BJ (cell line): Measurements from ENCODE around the gene ZNF438. TPM values are rescaled to one million over a fixed set of nuclear protein-coding genes. Genes with fewer than 3 reads are reported as not detected.

Experiments
- CTCF ChIA-PET: fragments of 350-600 bp; formaldehyde crosslinking; extraction: SDS; loops from one replicate; lab custom pipeline; 2021; ENCODE audit warnings: antibody characterized with exemption, inconsistent platforms; lab: Yijun Ruan, JAX
- POLR2A ChIA-PET: fragments of 300-600 bp; sonication (Branson Sonifier 250); formaldehyde crosslinking; extraction: SDS; loops from one replicate; lab custom pipeline; 2021; ENCODE audit warnings: antibody characterized with exemption; lab: Charles Lee
- DNase-seq: peaks from one replicate; pipeline ENCODE4 v3.0.0-alpha.2; 2011; ENCODE audit warnings: low read depth
- H3K27me3 ChIP-seq: 2 replicates; pipeline ENCODE4 v1.6.0; 2011; ENCODE audit warnings: low read length; ENCODE audit not compliant: control insufficient read depth, insufficient read depth
- H3K36me3 ChIP-seq: 2 replicates; pipeline ENCODE4 v1.5.1; 2011; ENCODE audit warnings: low read length; ENCODE audit not compliant: control insufficient read depth, insufficient read depth
- H3K4me3 ChIP-seq: 2 replicates; pipeline ENCODE4 v1.5.1; 2011; ENCODE audit warnings: low read depth, mild to moderate bottlenecking, control low read depth, low read length
- CTCF ChIP-seq: IDR thresholded peaks from 2 replicates; pipeline ENCODE4 v1.5.1; 2011; ENCODE audit warnings: low read depth, mild to moderate bottlenecking, control low read depth, inconsistent platforms, low read length, moderate library complexity; ENCODE audit not compliant: insufficient read depth
- polyA minus RNA-seq: library from RNA; depleted of rRNA, polyadenylated mRNA; stranded (reverse); fragments of >200 nt; gene quantifications from 2 replicates; pipeline ENCODE4 v1.2.3, GENCODE V29; 2011; rRNA and poly(A)+ RNA removed
- polyA plus RNA-seq: library from polyadenylated mRNA; depleted of rRNA; stranded (reverse); fragments of >200 nt; gene quantifications from 2 replicates; pipeline ENCODE4 v1.2.3, GENCODE V29; 2011; rRNA removed

Gene ZNF438, protein sequence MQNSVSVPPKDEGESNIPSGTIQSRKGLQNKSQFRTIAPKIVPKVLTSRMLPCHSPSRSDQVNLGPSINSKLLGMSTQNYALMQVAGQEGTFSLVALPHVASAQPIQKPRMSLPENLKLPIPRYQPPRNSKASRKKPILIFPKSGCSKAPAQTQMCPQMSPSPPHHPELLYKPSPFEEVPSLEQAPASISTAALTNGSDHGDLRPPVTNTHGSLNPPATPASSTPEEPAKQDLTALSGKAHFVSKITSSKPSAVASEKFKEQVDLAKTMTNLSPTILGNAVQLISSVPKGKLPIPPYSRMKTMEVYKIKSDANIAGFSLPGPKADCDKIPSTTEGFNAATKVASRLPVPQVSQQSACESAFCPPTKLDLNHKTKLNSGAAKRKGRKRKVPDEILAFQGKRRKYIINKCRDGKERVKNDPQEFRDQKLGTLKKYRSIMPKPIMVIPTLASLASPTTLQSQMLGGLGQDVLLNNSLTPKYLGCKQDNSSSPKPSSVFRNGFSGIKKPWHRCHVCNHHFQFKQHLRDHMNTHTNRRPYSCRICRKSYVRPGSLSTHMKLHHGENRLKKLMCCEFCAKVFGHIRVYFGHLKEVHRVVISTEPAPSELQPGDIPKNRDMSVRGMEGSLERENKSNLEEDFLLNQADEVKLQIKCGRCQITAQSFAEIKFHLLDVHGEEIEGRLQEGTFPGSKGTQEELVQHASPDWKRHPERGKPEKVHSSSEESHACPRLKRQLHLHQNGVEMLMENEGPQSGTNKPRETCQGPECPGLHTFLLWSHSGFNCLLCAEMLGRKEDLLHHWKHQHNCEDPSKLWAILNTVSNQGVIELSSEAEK
- polyA plus RNA-seq = 3.7 and 4.1 TPM in 2 replicates
- polyA minus RNA-seq = 3.1 and 4.6 TPM in 2 replicates

DNA sequence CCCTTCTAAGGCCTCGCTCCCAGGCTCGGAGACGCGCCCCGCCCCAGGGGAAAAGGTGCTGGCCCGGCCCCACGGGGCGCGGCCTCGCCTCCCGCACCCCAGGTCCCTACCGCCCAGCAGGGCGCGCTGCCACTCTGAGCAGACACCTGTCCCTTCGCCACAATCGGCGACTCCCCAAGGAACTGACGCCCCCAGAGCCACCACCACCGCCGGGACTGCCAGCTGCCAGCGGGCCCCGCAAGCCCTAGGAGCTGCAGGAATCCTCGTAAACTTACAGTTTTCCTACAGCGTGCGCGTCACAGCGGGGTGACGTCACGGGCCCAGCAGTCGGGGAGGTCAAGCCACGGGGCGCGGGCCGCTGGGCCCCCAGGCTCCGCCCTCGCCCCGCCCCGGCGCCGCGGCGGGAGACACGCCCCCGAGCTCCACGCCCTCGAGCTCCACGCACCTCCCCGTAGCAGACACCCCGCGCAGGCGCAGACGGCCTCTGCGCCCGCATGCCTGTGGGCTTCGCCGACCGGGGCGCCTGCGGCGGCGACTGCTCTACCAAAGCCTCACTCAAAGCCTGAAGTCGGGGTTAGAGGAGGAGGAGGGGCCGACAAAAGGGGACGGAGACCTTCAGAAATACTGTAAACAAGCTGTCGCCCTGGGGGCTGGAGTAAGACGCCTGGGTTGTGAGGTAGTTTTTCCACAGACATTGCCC is at the start of gene ZNF438:
TSS of gene ZNF438 (minus strand) at position 308 of the 700 bp plus-strand sequence. CDS start 154,831 bp downstream, outside the sequence.
- CTCF ChIA-PET = interaction anchor here (0.6 to 2.1 kb wide), 10 partner anchors 8 to 776 kb away, joined by 3 to 9 read pairs (median 3); no protein-coding TSS in a partner anchor
- H3K36me3 ChIP-seq = no peaks in the 10 kb centered on the region
- TF ChIP-seq CTCF = peak; percentile 53
- no peaks in the 10 kb centered on the region for H3K27me3 ChIP-seq
- DNase-seq = peak; percentile 83
- POLR2A ChIA-PET = interaction anchor here (0.5 to 1.1 kb wide), 10 partner anchors 16 to 295 kb away, joined by 3 to 10 read pairs (median 4); no protein-coding TSS in a partner anchor
- peak within 1 kb of the TSS; percentile 52 for H3K4me3 ChIP-seq

GRCh38 chr10:31076610-31076988 is 44.9 kb upstream of the ZNF438 start:
- CTCF ChIA-PET = interaction anchor here (1.3 kb wide), 1 partner anchor 14 kb away, joined by 3 read pairs; no protein-coding TSS in a partner anchor
- POLR2A ChIA-PET = interaction anchor here (1.1 kb wide), 1 partner anchor 41 kb away, joined by 3 read pairs; no protein-coding TSS in a partner anchor
- no peak for TF ChIP-seq CTCF

GRCh38 chr10:31075881-31076609 is 44.4 kb upstream of the ZNF438 start:
- Histone ChIP-seq H3K4me3 (no peak overlapping the region), H3K27me3 (no peaks in the 10 kb centered on the region), H3K36me3 (no peaks in the 10 kb centered on the region)
- ChIA-PET POLR2A (interaction anchor here (0.5 to 1.1 kb wide), 2 partner anchors 42 to 738 kb away, joined by 3 to 4 read pairs; no protein-coding TSS in a partner anchor), CTCF (interaction anchor here (0.9 to 1.3 kb wide), 3 partner anchors 13 to 324 kb away, joined by 3 read pairs; no protein-coding TSS in a partner anchor)
- no peak for DNase-seq
- no peak for TF ChIP-seq CTCF

More at GRCh38 chr10:31076610-31076988, 44.9 kb upstream of the ZNF438 start:
- no peaks in the 10 kb centered on the region for H3K36me3 ChIP-seq
- DNase-seq = no peak
- no peaks in the 10 kb centered on the region for H3K27me3 ChIP-seq
- H3K4me3 ChIP-seq = no peak overlapping the region

- ChIA-PET CTCF (interaction anchor here (0.9 to 1.3 kb wide), 3 partner anchors 13 to 323 kb away, joined by 3 read pairs; no protein-coding TSS in a partner anchor), POLR2A (interaction anchor here (0.5 to 1.1 kb wide), 2 partner anchors 42 to 738 kb away, joined by 3 to 4 read pairs; no protein-coding TSS in a partner anchor)
- DNase-seq = peak; percentile 95
- no peak for TF ChIP-seq CTCF
- H3K27me3 ChIP-seq = no peaks in the 10 kb centered on the region
- H3K36me3 ChIP-seq = no peaks in the 10 kb centered on the region
- H3K4me3 ChIP-seq = no peak overlapping the region
Measured at GRCh38 chr10:31075434-31075833, 43.8 kb upstream of the ZNF438 start.
